ENCODE measurements around the gene UBE2F. TPM values are rescaled to one million over a fixed set of nuclear protein-coding genes. Genes with fewer than 3 reads are reported as not detected.

The UBE2F gene
- total and polyA plus RNA-seq, 9 of the 15 experiments (the other 6 are each of a cell fraction or from before 2014, with no cell fraction given) = 18.1 to 88.1 (median 53.0) TPM

- no peak for TF ChIP-seq AFF4 (CRISPR knock-in tag; IDR thresholded peaks at IDR 0.05)
- no peak for TF ChIP-seq BDP1 (IDR thresholded peaks at IDR 0.05; ENCODE audit: insufficient read depth, insufficient read length)
- TF ChIP-seq ZNF316 (IDR thresholded peaks at IDR 0.05) = no peak
- peak; percentile 95 for TF ChIP-seq XRCC3 (IDR thresholded peaks at IDR 0.05)
- TF ChIP-seq ZBED1 (IDR thresholded peaks at IDR 0.05) = no peak
- no peak for TF ChIP-seq ZNF589 (CRISPR knock-in tag; IDR thresholded peaks at IDR 0.05; ENCODE audit: low read depth)
- no peak for TF ChIP-seq JUNB (CRISPR knock-in tag; conservative IDR thresholded peaks at IDR 0.05)
- TF ChIP-seq PCBP1 (IDR thresholded peaks at IDR 0.05; ENCODE audit: low read depth, low read length, poor library complexity, severe bottlenecking) = no peak
- no peak for TF ChIP-seq BCLAF1 (IDR thresholded peaks at IDR 0.05; ENCODE audit: borderline replicate concordance in 1 of 2, control insufficient read depth in 1 of 2, low read depth in 2 of 2, low read length in 1 of 2)
- TF ChIP-seq DNMT1 (IDR thresholded peaks at IDR 0.05) = no peak
- no peak for TF ChIP-seq ZSCAN29 (IDR thresholded peaks at IDR 0.05)
- TF ChIP-seq ZNF324 (CRISPR knock-in tag; IDR thresholded peaks at IDR 0.05) = no peak
- TF ChIP-seq HNRNPK (IDR thresholded peaks at IDR 0.05; ENCODE audit: low read depth, low read length, poor library complexity, severe bottlenecking) = no peak
- TF ChIP-seq KAT7 (CRISPR knock-in tag; IDR thresholded peaks at IDR 0.05; ENCODE audit: borderline replicate concordance) = no peak
- TF ChIP-seq PTBP1 (IDR thresholded peaks at IDR 0.05; ENCODE audit: low read depth, low read length) = no peak
- TF ChIP-seq FOXP1 (CRISPR knock-in tag; IDR thresholded peaks at IDR 0.05) = no peak
- 0 out of 2 replicates have a peak, but pooled peaks have one; percentile 28 for TF ChIP-seq CEBPG (CRISPR knock-in tag; IDR thresholded peaks at IDR 0.05)
- TF ChIP-seq CEBPG (tag; conservative IDR thresholded peaks at IDR 0.05 in 1 of 2, IDR thresholded peaks at IDR 0.05 in 1 of 2) = no peak
- no peak for TF ChIP-seq NFATC3 (IDR thresholded peaks at IDR 0.05)
- TF ChIP-seq MIER1 (IDR thresholded peaks at IDR 0.05; ENCODE audit: low read depth) = no peak
- TF ChIP-seq PHB2 (IDR thresholded peaks at IDR 0.05; ENCODE audit: low read depth) = no peak
- no peak for TF ChIP-seq RFX5 (IDR thresholded peaks at IDR 0.05; ENCODE audit: low read depth, low read length)
Measured at GRCh38 chr2:237962432-237963084, 4.3 kb upstream of the UBE2F start (continued).

All from K562 (cell line).